NCI-H510A (cell line): Measurements from ENCODE around the gene ZMIZ1.
A peak's percentile ranks its signal among the peaks of the same experiment; 100 is the strongest.

Experiments
- DNase-seq: peaks from one replicate; lab custom pipeline; 2025; lab: John Stamatoyannopoulos, UW

ZMIZ1 gene

DNA sequence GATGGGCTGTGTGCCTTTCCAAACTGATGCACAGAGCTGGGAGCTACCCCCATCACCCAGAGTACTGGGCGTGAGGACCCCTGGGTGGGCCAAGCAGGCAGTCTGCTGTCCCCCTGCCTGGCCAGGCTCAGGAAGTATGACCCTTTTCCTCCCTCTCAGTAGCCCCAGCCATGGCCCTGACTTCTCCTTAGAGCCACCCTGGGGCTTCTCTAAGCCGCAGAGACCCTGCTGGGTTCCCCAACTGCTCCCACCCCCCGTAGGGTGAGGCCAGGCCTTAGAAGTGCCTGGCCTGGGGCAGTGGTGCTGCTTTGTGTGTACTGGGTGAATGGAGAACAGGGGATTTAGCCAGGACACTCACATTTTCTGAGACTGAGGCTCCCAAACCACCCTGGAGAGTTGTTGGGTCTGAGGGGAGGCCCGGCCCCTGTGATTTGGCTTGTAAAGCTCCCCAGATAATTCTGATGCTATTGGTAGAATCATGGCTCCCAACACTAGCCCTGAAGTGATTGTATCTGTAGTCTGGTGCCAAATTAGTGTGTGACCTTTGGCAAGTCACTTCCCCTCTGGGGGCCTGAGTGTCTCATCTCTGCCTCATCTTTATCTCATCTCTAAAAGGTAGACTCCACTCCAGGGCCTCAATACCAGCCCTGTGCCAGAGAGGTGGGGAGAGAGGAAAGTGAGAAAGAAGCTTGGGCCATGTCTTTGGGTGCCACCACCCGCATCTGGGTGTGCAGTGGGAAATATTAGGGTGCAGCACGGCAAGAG is 178.8 kb downstream of the ZMIZ1 start:
- DNase-seq = no peak

DNA sequence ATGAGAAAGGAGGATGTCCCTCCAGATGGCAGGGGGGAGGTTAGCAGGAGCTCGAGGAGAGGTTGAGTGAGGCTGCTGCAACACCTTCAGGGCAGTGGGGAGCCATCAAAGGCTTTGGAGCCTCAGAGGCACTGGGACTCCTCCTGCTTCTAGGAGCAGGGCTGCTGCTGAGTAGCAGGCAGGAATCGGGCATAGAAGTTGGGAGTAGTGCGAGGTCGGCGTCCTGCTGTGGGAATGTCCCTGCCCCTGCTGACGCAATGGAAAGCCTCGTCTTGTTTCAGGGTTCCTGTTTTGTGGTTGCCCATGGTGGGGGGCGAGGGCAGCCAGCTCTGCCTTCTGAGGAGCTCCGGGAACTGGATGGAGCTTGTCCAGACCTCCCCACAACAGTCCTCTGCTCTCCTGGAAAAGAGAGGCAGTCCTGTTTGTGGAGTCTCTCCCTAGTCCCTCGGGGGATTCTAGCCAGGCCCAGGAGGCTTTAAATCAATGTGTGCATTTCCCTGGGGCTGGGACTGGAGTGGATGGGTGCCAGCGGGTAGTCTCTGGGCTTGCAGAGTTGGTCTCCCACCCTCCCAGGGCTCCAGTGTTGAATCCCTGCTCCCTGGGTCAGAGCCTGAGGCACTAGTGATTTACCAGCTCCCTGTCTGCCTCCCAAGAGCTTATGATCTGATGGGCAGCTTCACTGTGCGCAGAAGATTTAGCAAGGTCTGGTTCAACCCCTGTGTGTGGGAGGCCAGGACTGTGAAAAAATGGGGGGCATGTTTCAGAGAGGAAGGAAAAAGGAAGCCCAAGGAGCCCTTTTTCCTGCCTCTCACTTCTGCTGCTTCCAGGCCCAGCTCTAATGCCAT is 179.8 kb downstream of the ZMIZ1 start:
- DNase-seq = no peak

DNA sequence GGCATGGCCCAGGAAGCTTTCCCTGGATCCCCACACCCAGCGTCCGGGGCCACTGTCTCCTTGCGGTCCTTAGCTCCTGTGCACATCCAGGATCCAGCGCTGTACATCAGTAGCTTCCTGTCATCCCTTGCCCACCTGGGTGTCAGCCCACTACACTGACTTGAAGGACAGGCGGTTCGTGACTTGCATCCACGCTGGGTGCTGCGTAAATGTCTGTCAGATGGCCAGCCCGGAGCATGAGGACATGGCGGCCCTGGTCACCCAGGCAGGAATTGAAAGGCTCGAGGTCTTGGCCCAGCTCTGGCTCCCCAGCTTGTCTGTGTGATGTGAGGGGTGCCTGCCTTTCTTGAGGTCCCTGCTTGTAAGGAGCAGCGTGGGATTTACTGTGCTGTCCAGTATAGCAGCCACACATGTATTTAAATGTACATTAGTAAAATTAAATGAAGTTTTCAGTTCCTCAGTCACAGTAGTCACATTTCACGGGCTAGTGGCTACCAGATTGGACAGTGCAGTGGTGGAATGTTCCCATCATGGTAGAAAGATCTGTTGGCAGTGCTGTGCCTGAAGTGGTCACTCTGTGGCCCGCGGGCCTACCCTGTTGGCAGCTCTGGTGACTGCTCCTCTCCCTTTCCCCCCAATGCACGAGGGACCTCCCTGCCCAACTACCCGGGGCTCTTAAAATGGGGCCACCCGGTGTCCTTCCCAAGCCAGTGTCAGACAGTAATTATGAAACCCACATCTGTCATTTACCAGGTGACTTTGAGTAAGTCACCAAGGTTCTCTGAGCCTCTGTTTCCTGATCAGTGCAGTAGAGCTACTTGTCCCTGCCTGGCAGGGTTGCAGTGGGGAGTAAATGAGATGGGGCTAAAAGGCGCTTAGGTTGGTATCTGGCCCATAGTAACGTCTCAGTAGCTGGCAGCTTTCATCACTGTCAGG is 180.7 kb downstream of the ZMIZ1 start:
- DNase-seq = no peak

DNA sequence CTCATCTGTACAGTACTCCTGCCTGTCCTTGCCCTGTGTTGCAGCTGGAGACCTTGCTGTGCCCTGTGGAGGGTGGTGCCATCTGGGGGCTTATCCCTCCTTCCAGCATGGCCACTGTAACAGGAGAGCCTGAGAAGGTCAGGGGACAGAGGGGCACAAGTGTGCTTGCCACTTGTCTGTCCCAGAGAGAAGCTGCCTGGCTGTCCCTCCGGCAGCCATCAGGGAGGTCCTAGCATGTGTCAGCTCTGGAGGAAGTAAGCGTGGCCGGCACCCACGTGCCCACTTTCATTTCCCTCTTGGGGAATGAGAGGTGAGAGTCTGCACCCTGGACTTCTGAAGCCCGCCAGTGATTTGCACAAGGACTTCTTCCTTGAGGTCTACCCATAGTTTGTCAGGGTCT is 181.5 kb downstream of the ZMIZ1 start:
- DNase-seq = no peak

DNA sequence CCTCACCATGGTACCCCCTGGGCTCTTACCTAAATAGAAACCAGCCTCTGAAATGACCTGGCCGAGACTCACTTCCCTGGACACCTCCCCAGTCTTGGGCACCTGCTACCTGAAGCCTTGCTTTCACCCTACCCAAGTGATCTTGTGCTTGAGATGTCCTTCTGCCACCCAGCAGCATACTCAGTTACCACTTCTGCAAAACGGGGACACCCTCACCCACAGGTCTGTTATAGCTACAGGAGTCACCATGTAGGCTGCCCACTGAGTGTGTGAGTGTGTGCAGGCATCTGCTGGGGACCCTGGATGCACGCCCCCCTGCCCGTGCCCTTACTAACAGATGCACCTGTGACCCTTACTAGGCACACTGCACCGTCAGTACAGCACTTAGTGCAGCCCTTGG is 183.7 kb downstream of the ZMIZ1 start:
- DNase-seq = no peak

DNA sequence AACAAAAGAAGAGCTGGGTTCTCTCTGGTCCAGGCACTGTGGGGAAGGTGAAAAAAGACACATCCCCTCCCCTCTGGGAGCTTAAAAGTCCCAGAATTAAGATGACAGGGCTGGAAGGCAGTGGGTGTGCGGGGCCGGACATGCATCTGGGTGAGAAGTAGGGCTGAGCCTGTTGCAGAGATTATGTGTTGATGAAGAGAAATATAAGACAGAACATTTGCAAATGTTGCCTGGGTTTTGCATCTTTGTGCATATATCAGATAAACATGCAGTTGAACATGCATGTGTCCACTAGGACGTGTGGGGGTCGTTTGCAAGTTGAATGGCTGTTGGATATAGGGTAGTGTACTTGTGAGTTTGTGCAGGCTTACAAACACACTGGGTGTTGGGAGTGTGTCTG is 184.2 kb downstream of the ZMIZ1 start:
- no peak for DNase-seq

DNA sequence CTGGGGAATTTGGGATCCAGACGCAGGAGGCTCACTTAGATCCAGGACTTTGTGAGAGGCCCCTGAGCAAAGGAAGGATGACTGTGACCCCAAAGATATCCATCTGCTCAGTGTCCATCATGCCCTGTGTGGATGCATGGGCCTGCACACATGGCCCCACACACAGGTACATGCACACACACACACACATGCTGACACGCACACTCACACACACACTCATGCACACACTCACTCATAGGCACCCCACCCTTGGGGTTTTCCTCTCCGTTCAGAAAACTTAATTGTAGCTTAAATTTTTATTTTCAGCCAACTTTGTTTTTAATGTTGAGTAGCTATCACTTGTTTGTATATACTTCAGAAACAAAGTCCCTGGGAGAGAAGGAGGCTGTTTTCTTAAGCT is 184.9 kb downstream of the ZMIZ1 start:
- no peak for DNase-seq

DNA sequence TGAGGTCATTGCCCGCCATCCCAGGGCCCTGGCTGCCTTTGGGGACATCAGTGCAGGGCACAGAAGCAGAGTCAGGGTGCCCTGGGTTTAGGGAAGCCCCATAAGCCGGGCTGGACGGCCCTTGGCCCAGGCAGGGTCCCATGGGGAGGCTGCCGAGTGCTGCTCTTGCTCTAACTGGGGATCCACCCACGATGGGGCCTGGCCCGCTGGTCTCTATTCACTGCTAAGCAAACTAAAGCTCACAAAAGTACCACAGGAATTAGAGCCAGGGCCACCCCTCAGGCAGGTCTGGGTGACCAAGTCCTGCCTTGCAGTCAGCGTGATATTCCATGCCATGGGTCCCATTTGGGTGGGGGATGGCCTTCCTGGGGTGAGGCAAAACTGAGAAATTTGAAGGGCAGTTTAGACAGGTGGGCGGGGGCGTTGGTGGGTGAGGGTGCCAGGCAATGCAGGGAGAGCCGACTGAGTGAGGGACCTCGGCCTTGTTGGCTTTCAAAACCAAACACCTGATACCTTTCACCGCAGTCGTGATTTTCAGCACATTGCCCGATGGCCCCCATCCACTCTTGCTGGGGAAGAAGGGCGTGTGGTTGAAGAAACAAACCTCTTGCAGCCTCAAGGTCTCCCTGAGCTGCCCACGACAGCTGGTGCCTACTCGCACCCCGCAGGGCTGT is 185.7 kb downstream of the ZMIZ1 start:
- no peak for DNase-seq

DNA sequence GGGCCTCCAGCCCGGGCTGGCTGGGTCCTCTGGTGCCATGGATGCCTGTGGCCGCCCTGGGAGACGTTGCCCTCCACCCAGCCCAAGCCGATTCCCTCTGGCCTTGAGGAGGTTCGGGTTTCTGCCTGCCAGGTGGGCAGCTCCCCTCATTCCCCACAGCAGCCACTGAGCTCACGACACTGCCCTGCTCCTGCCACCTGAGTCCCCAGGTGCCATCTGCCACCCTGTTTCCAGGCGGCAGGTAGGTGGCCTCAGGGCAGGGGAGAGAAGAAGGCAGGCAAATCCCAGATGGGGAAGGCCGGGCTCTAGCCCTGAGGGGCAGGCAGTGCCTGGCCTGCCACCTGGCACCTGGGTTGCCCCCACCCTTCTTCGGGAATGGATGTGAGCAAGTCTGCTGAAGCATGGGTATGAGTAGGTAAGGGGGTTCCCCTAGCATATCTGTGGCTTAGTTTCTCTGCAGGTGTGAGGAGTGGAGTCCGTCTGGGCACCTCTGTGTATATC is 186.3 kb downstream of the ZMIZ1 start:
- DNase-seq = no peak

DNA sequence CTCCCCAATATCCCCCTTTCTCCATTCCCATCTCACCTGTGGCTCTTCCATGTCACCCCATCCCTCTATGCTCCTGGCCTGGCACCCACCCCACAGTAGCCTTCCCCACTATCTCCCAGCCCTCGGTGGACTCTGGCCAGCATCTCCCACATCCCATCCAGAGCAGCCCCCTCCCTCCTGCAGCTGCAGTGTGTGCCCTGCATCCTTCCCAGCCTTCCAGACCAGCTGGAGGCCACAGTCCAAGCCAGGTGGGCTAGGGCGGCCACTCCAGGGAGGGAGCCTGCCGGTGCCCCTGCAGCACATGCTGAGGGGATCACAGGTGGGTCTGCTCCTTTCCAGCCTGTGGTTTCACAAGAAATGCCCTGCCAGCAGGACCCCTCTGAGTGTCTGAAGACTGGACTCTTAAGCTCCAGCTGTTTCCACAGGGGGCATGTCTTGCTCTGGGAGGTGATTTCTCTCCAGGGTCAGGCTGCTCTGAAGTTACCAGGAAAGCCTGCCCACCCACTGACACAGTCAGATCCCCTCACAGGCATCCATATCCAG is 187.6 kb downstream of the ZMIZ1 start:
- no peak for DNase-seq

DNA sequence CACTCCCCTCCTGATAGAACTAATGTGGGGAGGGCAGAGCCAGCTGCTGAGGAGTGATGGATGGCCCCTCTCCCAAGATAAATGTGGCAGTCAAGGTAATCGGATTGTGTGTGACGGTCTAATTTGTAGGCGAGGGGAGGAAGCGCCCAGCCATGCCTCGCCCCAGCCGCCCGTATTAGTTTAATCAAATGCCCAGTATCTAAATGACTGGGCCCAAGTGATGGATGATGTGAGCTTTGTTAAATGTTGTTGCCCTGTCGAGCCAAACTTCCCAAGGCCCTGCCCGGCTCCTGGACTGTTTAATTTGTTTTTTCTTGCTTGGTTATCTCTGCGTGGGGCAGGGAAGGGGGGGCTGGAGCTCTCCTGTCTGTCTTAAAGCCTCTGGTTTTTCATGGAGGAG is 190.1 kb downstream of the ZMIZ1 start:
- no peak for DNase-seq

DNA sequence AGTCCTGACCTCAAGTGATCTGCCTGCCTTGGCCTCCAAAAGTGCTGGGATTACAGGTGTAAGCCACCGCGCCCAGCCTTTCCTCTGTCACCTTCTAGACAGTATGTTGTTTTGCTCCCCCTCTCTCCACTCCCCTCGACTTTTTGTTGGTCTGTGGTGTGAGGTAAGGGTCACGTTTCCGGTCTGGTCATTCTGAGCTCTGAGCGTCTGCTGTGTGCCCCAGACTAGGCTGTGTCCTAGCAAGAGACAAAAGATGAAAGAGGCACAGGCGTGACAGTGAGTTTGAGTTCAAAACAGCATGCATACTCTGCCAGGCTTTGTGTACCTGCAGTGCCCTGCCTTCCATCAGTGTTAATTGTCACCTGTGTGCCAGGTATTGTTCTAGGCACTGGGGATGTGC is 191.1 kb downstream of the ZMIZ1 start:
- DNase-seq = no peak

DNA sequence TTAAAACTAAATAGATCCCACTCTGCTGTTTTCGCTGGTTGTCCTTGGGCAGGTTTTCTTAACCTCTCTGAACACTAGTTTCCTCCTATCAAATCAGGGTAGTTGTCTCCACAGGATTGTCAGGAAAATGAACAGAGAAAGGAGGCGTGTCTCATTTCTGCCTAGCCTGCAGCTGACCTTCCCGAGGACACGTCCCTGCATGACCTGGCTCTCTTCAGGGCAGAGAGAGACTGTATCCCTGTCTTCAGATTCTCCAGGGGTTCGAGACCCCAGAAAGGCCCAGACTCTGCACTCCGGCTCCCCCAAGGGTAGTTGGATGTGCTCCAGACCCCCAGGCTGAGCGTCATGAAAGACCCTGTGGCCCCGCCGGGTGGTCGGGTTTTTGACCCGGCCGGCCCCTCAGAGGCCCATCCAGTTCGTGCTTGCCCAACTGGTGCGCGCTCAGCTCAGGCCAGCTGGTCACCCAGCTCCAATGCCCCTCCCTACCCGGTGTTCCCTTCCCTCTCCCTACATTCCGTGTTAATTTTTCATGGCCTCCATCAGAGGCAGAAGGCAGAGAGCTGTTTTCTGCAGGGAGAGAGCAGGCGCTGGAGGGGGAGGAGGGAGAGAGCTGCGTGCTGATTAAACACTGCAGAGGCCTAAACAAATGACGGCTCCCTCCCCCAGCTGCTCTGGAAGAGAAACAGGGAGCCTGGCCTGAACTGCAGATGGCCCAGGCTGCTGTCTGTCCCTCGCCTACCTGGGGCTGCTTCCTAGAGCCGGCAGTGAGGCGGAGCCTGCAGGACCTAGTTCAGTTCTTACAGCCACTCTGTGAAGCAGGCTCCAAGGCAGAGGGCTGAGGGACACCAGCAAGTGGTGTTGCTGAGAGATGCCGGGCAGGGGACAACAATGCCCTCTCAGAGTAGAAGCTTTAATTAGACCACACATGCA is 192.3 kb downstream of the ZMIZ1 start:
- DNase-seq = peak; percentile 89

DNA sequence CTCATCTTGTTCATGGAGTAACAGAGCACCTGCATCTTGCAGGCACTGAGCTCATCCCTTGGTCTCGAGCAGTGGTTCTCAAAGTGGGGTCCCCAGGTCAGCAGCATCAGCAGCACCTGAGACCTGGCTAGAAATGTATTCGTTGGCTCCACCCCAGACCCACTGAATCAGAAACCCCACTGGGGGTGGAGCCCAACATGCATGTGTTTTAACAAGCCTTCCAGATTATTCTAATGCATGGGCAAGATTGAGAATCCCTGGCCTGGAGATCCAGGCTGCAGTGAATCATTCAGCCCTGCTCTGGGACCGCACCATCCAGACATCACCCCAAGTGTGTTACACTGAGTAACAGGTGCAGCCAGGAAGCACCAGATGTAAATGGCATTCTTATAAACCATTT is 193.4 kb downstream of the ZMIZ1 start:
- DNase-seq = no peak

DNA sequence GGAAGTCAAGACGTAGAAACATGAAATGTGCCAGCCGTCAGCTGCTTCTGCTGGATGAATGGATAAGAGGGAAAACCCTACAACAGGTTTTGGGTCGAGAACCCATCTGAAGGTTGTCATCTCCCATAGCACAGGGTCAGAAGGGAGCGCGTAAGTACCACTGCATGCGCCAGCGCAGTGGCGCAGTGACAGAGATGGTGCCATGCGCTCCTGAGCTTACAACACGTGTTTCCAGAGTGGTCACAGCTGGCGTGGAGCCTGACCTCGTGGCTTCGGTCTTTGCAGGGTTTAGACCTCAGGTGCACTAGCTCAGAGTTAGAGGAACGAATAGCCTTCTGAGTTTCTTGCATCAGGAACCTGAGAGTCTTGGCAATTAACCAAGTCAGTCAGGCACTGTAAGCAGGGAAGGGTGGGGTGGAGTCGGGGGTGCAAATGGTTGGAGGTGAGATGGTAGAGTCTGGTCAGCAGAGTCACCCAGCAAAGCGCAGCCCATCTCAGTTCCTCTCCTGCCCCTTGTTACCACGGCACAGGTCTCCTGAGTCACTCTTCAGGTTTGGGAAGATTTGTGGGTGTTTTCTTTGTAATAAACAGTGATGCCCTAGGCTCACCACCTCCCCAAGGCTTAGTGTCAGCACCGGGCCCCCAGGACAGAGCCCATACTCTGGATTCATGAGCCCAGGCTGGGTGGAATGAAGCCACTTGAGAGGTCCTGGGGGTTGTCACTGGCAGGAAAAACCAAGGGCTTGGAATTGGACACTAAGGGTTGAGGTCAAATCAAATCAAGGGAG is 194.4 kb downstream of the ZMIZ1 start:
- DNase-seq = no peak

DNA sequence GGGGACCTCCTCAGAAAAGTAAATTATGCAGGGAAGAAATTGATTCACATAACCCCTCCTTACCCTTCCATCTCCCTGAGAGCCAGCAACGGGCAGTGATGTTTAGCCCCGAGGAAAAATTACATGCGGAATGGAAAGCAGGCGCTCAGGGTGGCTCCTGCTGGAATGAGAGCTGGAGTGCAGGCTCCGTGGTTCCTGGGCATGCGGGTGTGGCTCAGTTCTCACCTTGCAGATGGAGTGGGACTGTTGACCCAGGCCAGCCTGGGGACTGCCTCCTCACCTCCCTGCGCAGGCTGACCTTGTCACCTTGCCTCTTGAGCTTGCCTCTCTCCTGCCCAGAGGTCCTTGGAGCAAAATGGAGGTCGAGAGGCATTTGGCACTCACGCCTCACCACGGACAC is 195.2 kb downstream of the ZMIZ1 start:
- DNase-seq = no peak

DNA sequence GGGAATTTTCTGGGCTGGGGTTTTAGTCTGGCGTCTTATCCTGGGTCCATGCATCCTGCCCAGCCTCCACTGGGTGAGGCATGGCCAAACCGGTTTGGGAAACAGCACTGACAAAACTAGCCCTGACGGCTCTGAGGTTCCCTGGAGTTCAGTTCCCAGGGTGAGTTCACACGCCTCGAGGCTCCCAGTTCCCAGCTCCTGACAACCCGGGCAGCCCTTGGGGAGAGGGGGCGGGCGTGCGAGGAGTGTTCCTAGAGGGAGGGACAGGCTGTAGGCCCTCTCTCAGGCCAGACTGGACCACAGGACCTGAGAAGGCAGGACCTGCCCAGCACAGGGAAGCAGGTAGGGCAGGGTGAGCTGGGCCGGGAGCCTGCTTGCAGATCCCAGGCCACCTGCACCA is 196.2 kb downstream of the ZMIZ1 start:
- no peak for DNase-seq

DNA sequence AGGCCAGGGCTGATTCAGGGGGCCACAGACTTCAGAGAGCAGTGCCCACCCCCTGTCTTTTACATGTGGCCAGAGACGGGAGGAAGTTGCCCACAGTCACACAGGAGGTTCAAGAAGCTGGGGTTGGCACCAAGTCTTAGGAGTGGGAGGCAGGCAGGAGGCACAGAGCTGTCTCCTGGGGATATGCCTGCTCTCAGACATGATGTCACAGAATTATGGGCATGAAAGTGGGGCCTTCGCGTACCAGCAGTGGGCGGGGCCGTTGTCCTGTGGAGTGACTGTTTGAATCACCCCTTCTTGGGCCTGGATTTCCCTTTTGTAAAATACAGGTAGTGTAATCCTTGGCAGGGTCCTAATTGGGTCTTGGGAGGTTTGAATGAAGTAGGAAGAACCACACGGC is 197.3 kb downstream of the ZMIZ1 start:
- no peak for DNase-seq

DNA sequence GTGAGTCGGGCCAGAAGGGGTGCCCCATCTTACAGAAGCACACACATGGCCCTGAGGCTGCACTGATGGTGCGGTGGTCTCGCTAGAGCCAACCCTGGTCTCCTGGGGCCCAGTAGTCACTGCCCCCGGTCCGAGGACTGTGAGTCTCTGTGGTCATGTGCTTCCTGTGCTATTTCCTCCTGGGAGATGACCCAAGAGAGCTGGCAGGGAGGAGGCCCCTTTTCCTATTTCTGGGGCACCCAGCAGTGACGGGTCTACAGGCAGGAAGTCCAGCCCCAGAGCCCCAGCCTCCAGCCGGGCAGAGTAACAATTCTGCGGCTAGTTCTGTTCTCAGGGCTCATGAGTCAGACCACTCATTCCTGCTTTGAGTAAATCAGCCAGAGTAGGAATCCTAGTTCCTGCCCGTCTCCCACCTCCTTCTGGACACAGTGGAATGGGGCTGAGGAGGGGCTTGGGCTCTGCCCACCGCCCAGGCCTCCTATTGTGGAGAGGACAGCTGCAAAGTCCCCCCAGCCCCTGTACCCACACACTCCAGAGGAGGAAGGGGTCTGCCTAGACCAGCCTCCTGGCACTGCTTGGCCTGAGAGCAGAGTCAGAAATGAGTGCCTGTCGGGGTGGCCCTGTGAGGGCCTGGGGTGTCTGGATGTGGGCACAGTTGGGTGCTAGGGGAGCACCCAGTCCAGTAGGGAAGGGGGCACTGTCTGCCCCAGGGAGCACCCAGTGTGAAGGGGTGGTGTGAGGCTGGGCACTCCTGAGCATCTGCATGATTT is 198.0 kb downstream of the ZMIZ1 start:
- no peak for DNase-seq
